Measurements from ENCODE around the gene PSTPIP1.

Gene PSTPIP1

GRCh38 chr15:77046704-77047412 is 51.9 kb downstream of the PSTPIP1 start:
- H3K9me3 ChIP-seq (ENCODE audit: control insufficient read depth, insufficient read depth, low read length): no peaks in the 10 kb centered on the region
- no peak for DNase-seq (ENCODE audit: low read depth, low spot score)
- no peaks in the 10 kb centered on the region for H3K4me1 ChIP-seq (ENCODE audit: control insufficient read depth, insufficient read depth, low read length)
- H3K4me3 ChIP-seq (ENCODE audit: low read length): no peak overlapping the region
- WGBS (ENCODE audit: insufficient coverage, insufficient read length): no CpG with 5 or more reads among the region's 7 CpGs
- peaks cover 2% of the 10 kb centered on the region; the same call in 1 of the 2 replicates for H3K36me3 ChIP-seq (ENCODE audit: control insufficient read depth, insufficient read depth, low read length)
- H3K27ac ChIP-seq (ENCODE audit: low read length): no peak overlapping the region
- no peaks in the 10 kb centered on the region for H3K27me3 ChIP-seq (ENCODE audit: control insufficient read depth, insufficient read depth, low read length)

DNA sequence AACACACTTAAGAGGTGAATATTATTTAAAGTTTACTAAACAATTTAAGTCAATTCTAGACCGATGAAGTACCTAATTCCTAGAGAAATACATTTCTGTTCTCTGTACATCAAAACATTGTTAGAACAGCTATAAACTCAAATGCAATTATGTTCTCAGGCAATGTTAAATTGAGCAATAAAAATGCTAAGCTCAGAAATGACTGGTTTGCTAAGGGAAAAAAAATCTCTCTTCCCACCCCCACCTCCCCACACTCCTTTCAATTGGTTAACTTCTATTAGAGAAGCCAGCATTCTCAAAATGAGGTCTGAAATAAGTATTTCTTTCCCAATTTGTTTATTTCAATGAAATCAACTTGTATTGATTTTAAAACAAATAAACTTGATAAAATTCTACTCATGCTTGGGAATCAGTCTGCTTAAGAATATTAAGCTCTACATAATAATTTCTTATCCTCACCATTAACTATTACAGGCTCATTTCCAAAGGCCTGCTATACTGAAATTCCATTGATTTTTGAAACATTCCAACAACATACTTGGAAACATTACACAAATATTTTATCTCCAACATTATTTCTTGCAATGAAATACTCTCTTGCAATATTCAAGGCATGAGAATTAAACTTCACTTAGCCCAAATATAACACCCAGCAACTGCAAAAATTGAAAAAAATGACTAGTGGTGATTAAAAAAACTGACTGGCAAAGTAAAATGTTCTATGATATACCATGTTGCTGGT is 53.4 kb downstream of the PSTPIP1 start:
- Histone ChIP-seq H3K27ac (ENCODE audit: low read length) (no peak overlapping the region), H3K9me3 (ENCODE audit: control insufficient read depth, insufficient read depth, low read length) (no peaks in the 10 kb centered on the region), H3K27me3 (ENCODE audit: control insufficient read depth, insufficient read depth, low read length) (no peaks in the 10 kb centered on the region), H3K4me3 (ENCODE audit: low read length) (no peak overlapping the region), H3K4me1 (ENCODE audit: control insufficient read depth, insufficient read depth, low read length) (no peaks in the 10 kb centered on the region), H3K36me3 (ENCODE audit: control insufficient read depth, insufficient read depth, low read length) (peaks cover 6% of the 10 kb centered on the region; the same call in 1 of the 2 replicates)
- no peak for DNase-seq (ENCODE audit: low read depth, low spot score)
- WGBS (ENCODE audit: insufficient coverage, insufficient read length): no CpG with 5 or more reads among the region's 1 CpG

- WGBS (ENCODE audit: insufficient coverage, insufficient read length): no CpG with 5 or more reads among the region's 2 CpGs
- H3K36me3 ChIP-seq (ENCODE audit: control insufficient read depth, insufficient read depth, low read length): 0 out of 2 replicates have a peak, but pooled peaks cover 4% of the 10 kb centered on the region
Observed at GRCh38 chr15:77052556-77052955, 57.6 kb downstream of the PSTPIP1 start.

GRCh38 chr15:77053709-77054108 is 58.8 kb downstream of the PSTPIP1 start:
- Histone ChIP-seq H3K27me3 (ENCODE audit: control insufficient read depth, insufficient read depth, low read length) (no peaks in the 10 kb centered on the region), H3K4me3 (ENCODE audit: low read length) (no peak overlapping the region), H3K4me1 (ENCODE audit: control insufficient read depth, insufficient read depth, low read length) (no peaks in the 10 kb centered on the region), H3K9me3 (ENCODE audit: control insufficient read depth, insufficient read depth, low read length) (no peaks in the 10 kb centered on the region), H3K27ac (ENCODE audit: low read length) (no peak overlapping the region), H3K36me3 (ENCODE audit: control insufficient read depth, insufficient read depth, low read length) (0 out of 2 replicates have a peak, but pooled peaks cover 4% of the 10 kb centered on the region)
- no peak for DNase-seq (ENCODE audit: low read depth, low spot score)
- no CpG with 5 or more reads among the region's 2 CpGs for WGBS (ENCODE audit: insufficient coverage, insufficient read length)

More at GRCh38 chr15:77052556-77052955, 57.6 kb downstream of the PSTPIP1 start:
- H3K4me3 ChIP-seq (ENCODE audit: low read length): no peak overlapping the region
- H3K4me1 ChIP-seq (ENCODE audit: control insufficient read depth, insufficient read depth, low read length): no peaks in the 10 kb centered on the region
- no peak overlapping the region for H3K27ac ChIP-seq (ENCODE audit: low read length)
- H3K9me3 ChIP-seq (ENCODE audit: control insufficient read depth, insufficient read depth, low read length): no peaks in the 10 kb centered on the region
- DNase-seq (ENCODE audit: low read depth, low spot score): no peak
- no peaks in the 10 kb centered on the region for H3K27me3 ChIP-seq (ENCODE audit: control insufficient read depth, insufficient read depth, low read length)

DNA sequence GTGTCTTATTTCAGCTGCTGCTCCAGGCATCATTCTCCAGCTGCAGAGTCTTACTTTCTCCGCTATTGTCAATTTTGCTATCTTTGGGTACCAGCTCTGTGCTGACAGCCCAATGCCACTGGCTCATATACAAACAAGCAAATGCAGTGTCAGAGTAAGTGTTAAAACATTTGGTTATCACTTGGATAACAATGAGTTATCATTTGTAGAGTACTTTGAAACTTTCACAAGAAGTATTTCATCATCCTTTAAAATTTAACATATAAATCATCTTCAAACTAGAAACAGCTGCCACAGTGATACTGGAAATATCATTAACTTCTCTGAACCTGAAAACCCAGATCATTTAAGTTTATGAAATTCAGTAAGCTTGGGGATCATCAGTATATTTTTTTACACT is 62.1 kb downstream of the PSTPIP1 start:
- Histone ChIP-seq H3K27ac (ENCODE audit: low read length) (no peak overlapping the region), H3K36me3 (ENCODE audit: control insufficient read depth, insufficient read depth, low read length) (0 out of 2 replicates have a peak, but pooled peaks cover 2% of the 10 kb centered on the region), H3K9me3 (ENCODE audit: control insufficient read depth, insufficient read depth, low read length) (no peaks in the 10 kb centered on the region)

GRCh38 chr15:77057685-77058084 is 62.8 kb downstream of the PSTPIP1 start:
- H3K27me3 ChIP-seq (ENCODE audit: control insufficient read depth, insufficient read depth, low read length): no peaks in the 10 kb centered on the region
- H3K36me3 ChIP-seq (ENCODE audit: control insufficient read depth, insufficient read depth, low read length): no peaks in the 10 kb centered on the region
- H3K4me3 ChIP-seq (ENCODE audit: low read length): no peak overlapping the region
- DNase-seq (ENCODE audit: low read depth, low spot score): no peak
- H3K9me3 ChIP-seq (ENCODE audit: control insufficient read depth, insufficient read depth, low read length): no peaks in the 10 kb centered on the region
- H3K27ac ChIP-seq (ENCODE audit: low read length): no peak overlapping the region
- H3K4me1 ChIP-seq (ENCODE audit: control insufficient read depth, insufficient read depth, low read length): no peaks in the 10 kb centered on the region
- WGBS (ENCODE audit: insufficient coverage, insufficient read length): 100% methylated on average over 1 of the region's 4 CpGs

More for the DNA sequence above, 62.1 kb downstream of the PSTPIP1 start:
- no peak for DNase-seq (ENCODE audit: low read depth, low spot score)
- Histone ChIP-seq H3K4me1 (ENCODE audit: control insufficient read depth, insufficient read depth, low read length) (no peaks in the 10 kb centered on the region), H3K4me3 (ENCODE audit: low read length) (no peak overlapping the region), H3K27me3 (ENCODE audit: control insufficient read depth, insufficient read depth, low read length) (no peaks in the 10 kb centered on the region)
- WGBS (ENCODE audit: insufficient coverage, insufficient read length): no CpG with 5 or more reads among the region's 1 CpG

- H3K4me3 ChIP-seq (ENCODE audit: low read length): no peak overlapping the region
- H3K9me3 ChIP-seq (ENCODE audit: control insufficient read depth, insufficient read depth, low read length): no peaks in the 10 kb centered on the region
- H3K4me1 ChIP-seq (ENCODE audit: control insufficient read depth, insufficient read depth, low read length): no peaks in the 10 kb centered on the region
- no peak overlapping the region for H3K27ac ChIP-seq (ENCODE audit: low read length)
- H3K27me3 ChIP-seq (ENCODE audit: control insufficient read depth, insufficient read depth, low read length): no peaks in the 10 kb centered on the region
- no peak for DNase-seq (ENCODE audit: low read depth, low spot score)
- no CpG with 5 or more reads among the region's 4 CpGs for WGBS (ENCODE audit: insufficient coverage, insufficient read length)
- H3K36me3 ChIP-seq (ENCODE audit: control insufficient read depth, insufficient read depth, low read length): no peaks in the 10 kb centered on the region
Observed at GRCh38 chr15:77058468-77058867, 63.5 kb downstream of the PSTPIP1 start.

DNA sequence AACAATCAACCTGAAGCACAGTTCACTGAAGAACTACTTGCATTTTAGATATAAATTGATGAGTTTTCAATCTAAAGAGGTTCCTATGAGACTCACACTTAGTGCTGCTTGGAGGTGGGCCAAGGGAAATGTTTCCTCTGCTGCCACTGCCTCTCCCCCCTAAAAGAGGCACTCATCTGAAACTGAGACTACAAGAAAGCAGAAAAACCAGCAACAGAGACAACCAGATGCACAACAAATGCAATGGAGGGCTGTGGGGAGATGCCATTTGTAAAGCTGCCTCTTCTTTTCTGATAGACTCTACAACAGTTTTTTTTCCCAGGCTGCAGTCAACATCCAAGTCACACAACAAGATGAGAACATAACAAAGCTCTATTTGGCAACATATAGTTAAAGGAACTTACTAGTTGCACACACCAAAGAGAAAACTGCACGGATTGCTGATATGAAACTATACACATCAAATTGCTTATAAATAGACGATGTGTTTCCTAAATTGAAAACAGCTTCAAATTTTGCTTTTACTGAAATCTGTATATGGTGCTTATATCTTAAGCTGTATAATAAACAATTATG is 64.9 kb downstream of the PSTPIP1 start:
- Histone ChIP-seq H3K27ac (ENCODE audit: low read length) (no peak overlapping the region), H3K9me3 (ENCODE audit: control insufficient read depth, insufficient read depth, low read length) (no peaks in the 10 kb centered on the region), H3K36me3 (ENCODE audit: control insufficient read depth, insufficient read depth, low read length) (no peaks in the 10 kb centered on the region), H3K4me1 (ENCODE audit: control insufficient read depth, insufficient read depth, low read length) (no peaks in the 10 kb centered on the region), H3K27me3 (ENCODE audit: control insufficient read depth, insufficient read depth, low read length) (no peaks in the 10 kb centered on the region), H3K4me3 (ENCODE audit: low read length) (no peak overlapping the region)
- no CpG with 5 or more reads among the region's 2 CpGs for WGBS (ENCODE audit: insufficient coverage, insufficient read length)
- no peak for DNase-seq (ENCODE audit: low read depth, low spot score)

GRCh38 chr15:77060546-77060945 is 65.6 kb downstream of the PSTPIP1 start:
- no peak for DNase-seq (ENCODE audit: low read depth, low spot score)
- H3K4me1 ChIP-seq (ENCODE audit: control insufficient read depth, insufficient read depth, low read length): no peaks in the 10 kb centered on the region
- no peaks in the 10 kb centered on the region for H3K9me3 ChIP-seq (ENCODE audit: control insufficient read depth, insufficient read depth, low read length)
- no peak overlapping the region for H3K27ac ChIP-seq (ENCODE audit: low read length)
- H3K36me3 ChIP-seq (ENCODE audit: control insufficient read depth, insufficient read depth, low read length): no peaks in the 10 kb centered on the region
- H3K4me3 ChIP-seq (ENCODE audit: low read length): no peak overlapping the region
- no peaks in the 10 kb centered on the region for H3K27me3 ChIP-seq (ENCODE audit: control insufficient read depth, insufficient read depth, low read length)

- DNase-seq (ENCODE audit: low read depth, low spot score): no peak
- Histone ChIP-seq H3K27ac (ENCODE audit: low read length) (no peak overlapping the region), H3K4me1 (ENCODE audit: control insufficient read depth, insufficient read depth, low read length) (no peaks in the 10 kb centered on the region)
Observed at GRCh38 chr15:77063249-77063648, 68.3 kb downstream of the PSTPIP1 start.

More at GRCh38 chr15:77063249-77063648, 68.3 kb downstream of the PSTPIP1 start:
- Histone ChIP-seq H3K9me3 (ENCODE audit: control insufficient read depth, insufficient read depth, low read length) (no peaks in the 10 kb centered on the region), H3K27me3 (ENCODE audit: control insufficient read depth, insufficient read depth, low read length) (no peaks in the 10 kb centered on the region), H3K4me3 (ENCODE audit: low read length) (no peak overlapping the region), H3K36me3 (ENCODE audit: control insufficient read depth, insufficient read depth, low read length) (no peaks in the 10 kb centered on the region)

Measured in iPS DF 6.9 (cell line).